SK-N-MC (cell line): ENCODE measurements around the gene TMEM26.

Experiments
- DNase-seq: peaks from one replicate; pipeline ENCODE4 v3.0.0-alpha.2; 2011; ENCODE audit warnings: low read depth, low spot score
- H3K27ac ChIP-seq: fragments of 200-600 bp; sonication (generic); 2 replicates; pipeline ENCODE4 v1.5.1; 2016; ENCODE audit warnings: mixed run types
- H3K36me3 ChIP-seq: fragments of 200-600 bp; sonication (generic); 2 replicates; pipeline ENCODE4 v1.6.1; 2017; ENCODE audit warnings: antibody characterized with exemption, low read length, mixed read lengths; ENCODE audit not compliant: insufficient read depth
- H3K4me3 ChIP-seq: fragments of 200-600 bp; sonication (generic); 2 replicates; pipeline ENCODE4 v1.5.1; 2016
- H3K9ac ChIP-seq: fragments of 200-600 bp; sonication (generic); 2 replicates; pipeline ENCODE4 v1.8.0; 2017; ENCODE audit warnings: mixed run types, mixed read lengths; ENCODE audit not compliant: insufficient read length
- H3K9me3 ChIP-seq: fragments of 200-600 bp; sonication (generic); 2 replicates; pipeline ENCODE4 v1.6.1; 2017; ENCODE audit warnings: low read depth, mild to moderate bottlenecking, antibody characterized with exemption, low read length, moderate library complexity, mixed read lengths
- EZH2 ChIP-seq: fragments of 200-600 bp; sonication (generic); IDR thresholded peaks from one replicate; pipeline ENCODE4 v1.6.1; 2017; ENCODE audit warnings: antibody characterized with exemption
- FOXP2 ChIP-seq: optimal IDR thresholded peaks from 2 replicates; pipeline ENCODE3; 2011; ENCODE audit warnings: mild to moderate bottlenecking, moderate library complexity; ENCODE audit not compliant: insufficient read depth; ENCODE audit errors: extremely low read length, control extremely low read depth
- POLR2AphosphoS5 ChIP-seq: IDR thresholded peaks from 2 replicates; pipeline ENCODE4 v1.6.1; 2012; ENCODE audit warnings: mild to moderate bottlenecking, low read depth, low read length, borderline replicate concordance

The TMEM26 gene

DNA sequence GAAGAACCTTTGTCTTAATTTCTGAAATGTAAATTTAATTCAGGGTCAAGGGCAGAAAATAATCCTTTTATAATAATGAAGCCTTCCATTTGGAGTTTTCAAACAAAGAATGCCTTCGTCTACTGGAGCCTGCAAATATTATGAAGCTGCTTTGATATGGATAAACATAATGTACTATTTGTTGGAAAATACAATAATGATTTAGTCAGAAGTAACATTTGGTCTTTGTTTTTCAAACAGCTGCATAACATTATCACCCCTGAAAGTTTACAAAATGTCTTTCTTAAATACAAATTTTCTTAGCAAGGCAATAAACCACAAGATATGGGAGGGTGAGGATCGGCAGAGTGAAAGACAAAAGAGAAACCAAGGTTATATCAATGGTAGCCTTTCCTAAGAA is 41.5 kb downstream of the TMEM26 start:
- H3K9me3 ChIP-seq: no peaks in the 10 kb centered on the region
- H3K27ac ChIP-seq: no peak overlapping the region
- H3K36me3 ChIP-seq: no peaks in the 10 kb centered on the region
- no peak for TF ChIP-seq FOXP2
- TF ChIP-seq POLR2AphosphoS5: no peak
- no peak for TF ChIP-seq EZH2
- DNase-seq: no peak
- no peak overlapping the region for H3K4me3 ChIP-seq
- H3K9ac ChIP-seq: no peak overlapping the region

DNA sequence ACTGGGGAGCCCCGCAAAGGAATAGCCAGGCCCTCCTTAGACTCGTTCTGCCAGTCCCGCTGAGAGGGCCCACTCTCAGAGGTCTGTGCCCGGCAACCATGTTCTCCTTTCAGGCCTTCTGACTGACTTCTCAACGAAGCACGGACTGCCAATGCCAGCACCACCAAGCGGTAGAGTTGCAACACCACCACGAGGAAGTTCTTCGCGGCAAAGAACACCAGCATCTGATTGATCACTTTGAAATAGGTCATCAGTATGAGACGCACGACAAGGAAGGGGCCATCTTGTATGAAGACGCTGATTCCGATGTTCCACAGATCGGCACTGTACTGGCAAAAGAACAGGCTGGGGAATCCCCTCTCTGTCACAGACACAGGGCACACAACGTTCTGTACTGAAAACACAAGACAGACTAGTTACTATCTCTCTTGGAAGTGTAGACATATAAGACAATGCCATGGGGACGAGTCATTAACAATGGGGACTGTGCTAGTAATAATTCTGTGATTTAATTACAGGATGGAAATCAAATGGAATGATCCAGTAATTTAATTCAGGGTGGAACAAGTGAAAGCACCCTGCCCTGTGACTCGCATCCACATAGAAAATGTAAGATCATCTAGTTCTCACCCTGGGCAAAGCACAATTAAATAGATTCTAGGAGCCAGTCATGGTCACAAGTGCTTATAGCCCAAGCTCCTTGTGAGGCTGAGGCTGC is 42.7 kb downstream of the TMEM26 start:
- H3K4me3 ChIP-seq: no peak overlapping the region
- DNase-seq: no peak
- no peak overlapping the region for H3K9ac ChIP-seq
- no peak overlapping the region for H3K27ac ChIP-seq
- H3K9me3 ChIP-seq: no peaks in the 10 kb centered on the region
- TF ChIP-seq EZH2 (no peak), POLR2AphosphoS5 (no peak), FOXP2 (no peak)
- no peaks in the 10 kb centered on the region for H3K36me3 ChIP-seq

DNA sequence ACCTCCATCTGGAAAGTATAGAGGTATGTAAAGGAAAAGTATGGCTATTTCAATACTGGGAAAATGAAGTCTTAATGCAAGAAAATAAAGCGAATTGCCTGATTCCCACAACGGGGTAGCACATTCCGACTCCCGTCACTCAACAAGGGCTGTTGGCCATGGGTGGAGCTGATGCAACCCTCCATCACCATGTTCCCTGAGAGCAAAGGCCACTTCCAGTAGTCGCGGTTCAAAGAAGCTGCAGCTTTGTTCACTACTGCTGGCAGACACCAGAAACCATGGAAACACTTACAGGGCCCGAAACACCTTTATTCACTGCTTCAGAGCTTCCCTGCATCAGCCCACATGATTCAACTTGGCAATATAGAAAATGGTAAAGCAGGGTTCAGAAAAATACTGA is 44.0 kb downstream of the TMEM26 start:
- Histone ChIP-seq H3K4me3 (no peak overlapping the region), H3K36me3 (no peaks in the 10 kb centered on the region), H3K9ac (no peak overlapping the region), H3K9me3 (no peaks in the 10 kb centered on the region), H3K27ac (no peak overlapping the region)
- DNase-seq: no peak
- no peak for TF ChIP-seq EZH2
- no peak for TF ChIP-seq FOXP2
- TF ChIP-seq POLR2AphosphoS5: no peak

DNA sequence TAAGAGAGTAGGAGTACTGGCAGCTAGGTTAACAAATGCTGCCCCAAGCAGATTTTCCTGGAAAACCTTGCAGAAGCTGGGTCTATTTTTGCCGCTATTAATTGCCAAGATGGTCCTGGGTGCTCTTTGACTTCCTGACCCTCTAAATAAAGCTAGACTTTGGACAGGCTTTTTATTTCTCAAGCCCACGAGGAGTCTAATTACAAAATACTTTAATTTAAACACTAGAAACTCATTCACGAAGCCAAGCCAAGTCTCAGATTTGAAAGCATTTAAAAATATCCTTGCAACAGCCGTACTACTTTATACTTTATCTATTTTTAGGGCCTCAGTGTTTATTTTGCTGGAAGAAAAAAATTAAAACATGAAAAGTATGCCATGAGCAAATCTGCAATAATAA is 45.1 kb downstream of the TMEM26 start:
- TF ChIP-seq POLR2AphosphoS5 (no peak), FOXP2 (no peak), EZH2 (no peak)
- no peak for DNase-seq
- no peak overlapping the region for H3K4me3 ChIP-seq
- H3K9me3 ChIP-seq: no peaks in the 10 kb centered on the region
- no peak overlapping the region for H3K9ac ChIP-seq
- no peaks in the 10 kb centered on the region for H3K36me3 ChIP-seq
- H3K27ac ChIP-seq: peak overlapping the region; percentile 50; the same call in 1 of the 2 replicates

DNA sequence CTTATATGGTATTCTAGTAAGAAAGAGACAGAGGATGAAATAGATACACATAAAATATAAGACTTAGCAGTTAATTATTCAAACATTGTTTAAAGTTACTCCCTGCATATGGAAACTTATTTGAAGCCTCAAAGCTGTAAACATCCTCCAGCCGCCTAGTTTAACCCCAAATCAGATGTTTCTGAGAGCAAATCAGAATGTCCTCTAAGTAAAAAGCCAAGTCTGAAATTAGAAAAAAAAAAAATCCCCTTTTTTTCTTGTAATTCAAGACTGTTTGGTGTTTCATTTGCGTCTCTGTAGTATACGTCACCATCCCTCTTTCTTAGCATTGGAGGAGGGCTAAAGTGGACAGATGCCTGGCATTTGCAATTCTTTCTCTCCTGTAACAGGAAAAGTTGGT is 46.4 kb downstream of the TMEM26 start:
- TF ChIP-seq FOXP2: no peak
- TF ChIP-seq EZH2: no peak
- no peak for TF ChIP-seq POLR2AphosphoS5

DNA sequence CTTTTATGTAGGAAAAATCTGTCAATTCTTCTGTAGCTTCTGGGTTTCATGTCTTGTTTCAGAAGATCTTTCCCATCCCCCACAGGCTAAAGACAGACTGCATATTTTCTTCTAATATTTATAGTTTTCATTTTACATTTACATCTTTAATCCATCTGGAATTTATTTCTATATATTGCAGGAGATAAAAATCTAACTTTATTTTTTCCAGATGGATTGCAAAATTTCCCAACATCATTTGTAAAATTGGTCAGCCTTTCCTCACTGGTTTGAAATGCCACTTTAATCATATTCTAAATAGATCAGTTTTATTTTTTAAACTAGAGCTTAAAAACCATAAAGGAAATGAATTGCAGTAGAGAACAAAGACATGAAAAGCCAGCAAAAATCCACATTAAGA is 46.9 kb downstream of the TMEM26 start:
- Histone ChIP-seq H3K36me3 (no peaks in the 10 kb centered on the region), H3K27ac (peak overlapping the region; percentile 98), H3K9ac (peak overlapping the region; percentile 61), H3K4me3 (peak overlapping the region; percentile 48), H3K9me3 (no peaks in the 10 kb centered on the region)
- peak; percentile 62 for DNase-seq
- no peak for TF ChIP-seq POLR2AphosphoS5
- no peak for TF ChIP-seq FOXP2
- TF ChIP-seq EZH2: no peak

More for the DNA sequence above, 46.4 kb downstream of the TMEM26 start:
- H3K27ac ChIP-seq: peak overlapping the region; percentile 98
- no peak for DNase-seq
- H3K4me3 ChIP-seq: no peak overlapping the region; the same call in 1 of the 2 replicates
- no peak overlapping the region for H3K9ac ChIP-seq
- H3K9me3 ChIP-seq: no peaks in the 10 kb centered on the region
- no peaks in the 10 kb centered on the region for H3K36me3 ChIP-seq

DNA sequence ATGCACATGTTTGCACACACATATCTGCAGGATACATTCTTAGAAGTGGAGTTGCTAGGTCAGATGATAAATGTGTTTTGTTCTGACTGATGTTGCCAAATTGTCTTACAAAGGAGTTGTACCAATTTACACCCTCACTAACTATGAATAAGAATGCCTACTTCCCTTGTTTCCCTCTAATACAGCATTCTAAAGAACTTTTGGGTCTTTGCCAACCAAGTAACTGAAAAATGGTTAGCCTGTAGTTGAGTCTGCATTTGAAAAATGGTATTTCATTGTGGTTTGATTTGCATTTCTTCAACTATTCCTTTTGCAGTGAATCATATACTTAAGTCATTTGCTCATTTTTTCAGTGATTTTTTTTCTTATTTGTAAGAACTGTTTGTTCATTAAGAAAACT is 48.4 kb downstream of the TMEM26 start:
- Histone ChIP-seq H3K9me3 (no peaks in the 10 kb centered on the region), H3K36me3 (no peaks in the 10 kb centered on the region), H3K4me3 (peak overlapping the region; percentile 38; the same call in 1 of the 2 replicates), H3K9ac (no peak overlapping the region), H3K27ac (peak overlapping the region; percentile 98)
- TF ChIP-seq EZH2: no peak
- TF ChIP-seq FOXP2: no peak
- no peak for TF ChIP-seq POLR2AphosphoS5
- no peak for DNase-seq

DNA sequence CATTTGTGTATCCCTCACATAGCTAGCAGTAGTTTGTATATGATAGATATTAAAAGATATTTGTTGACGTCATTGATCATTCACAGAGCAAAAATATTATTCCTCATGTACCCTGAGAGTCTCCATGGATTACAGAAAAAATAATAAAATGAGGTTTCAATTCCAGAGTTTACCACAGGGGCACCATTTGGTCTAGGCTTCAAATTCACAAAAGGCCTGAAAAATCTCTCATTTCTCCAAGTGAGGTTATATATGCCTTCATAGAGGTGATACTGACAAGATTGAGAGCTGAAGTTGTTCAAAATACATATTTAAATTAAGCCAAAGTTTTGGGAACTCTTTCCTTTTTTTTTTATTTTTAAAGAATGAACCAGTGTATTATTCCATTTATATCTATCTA is 52.7 kb downstream of the TMEM26 start:
- no peak for TF ChIP-seq EZH2
- Histone ChIP-seq H3K4me3 (no peak overlapping the region), H3K27ac (no peak overlapping the region), H3K9me3 (no peaks in the 10 kb centered on the region), H3K36me3 (no peaks in the 10 kb centered on the region), H3K9ac (no peak overlapping the region)
- no peak for DNase-seq

DNA sequence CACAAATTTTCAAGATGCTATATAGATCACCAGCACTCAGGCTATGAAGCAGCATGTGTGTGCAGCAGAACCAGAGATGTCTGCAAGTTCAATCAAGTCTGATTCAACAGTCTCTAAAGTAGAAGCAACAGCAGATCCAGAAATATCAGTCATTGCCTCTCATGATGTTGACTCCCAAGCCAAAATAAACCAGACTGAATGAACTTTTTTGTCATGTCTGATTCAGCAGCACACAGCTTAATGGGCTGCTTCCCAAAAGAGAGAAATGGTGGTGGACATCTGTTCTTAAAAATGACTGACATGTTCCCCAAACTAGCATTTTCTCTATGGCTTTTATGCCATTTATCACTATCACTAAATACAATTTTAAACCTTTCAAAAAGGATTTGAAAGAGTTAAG is 53.8 kb downstream of the TMEM26 start:
- Histone ChIP-seq H3K4me3 (no peak overlapping the region), H3K27ac (no peak overlapping the region), H3K36me3 (no peaks in the 10 kb centered on the region), H3K9ac (no peak overlapping the region), H3K9me3 (no peaks in the 10 kb centered on the region)
- no peak for DNase-seq
- TF ChIP-seq EZH2 (no peak), FOXP2 (no peak), POLR2AphosphoS5 (no peak)
